IMR-90 (cell line): Measurements from ENCODE around the gene AAMP. TPM values are rescaled to one million over a fixed set of nuclear protein-coding genes. Genes with fewer than 3 reads are reported as not detected.

ENCODE experiments used
- ATAC-seq: fragments of 200-7000 bp; cut with Tn5 transposase; 2 replicates; pipeline ENCODE4 v1.9.1; 2020; ENCODE audit warnings: low read depth, mild to moderate bottlenecking, moderate library complexity
- BruUV-seq: library from RNA; stranded (reverse); fragments of 400-500 nt; replicated peaks from 2 replicates; lab custom pipeline; 2021; lab: Mats Ljungman, UMichigan
- CTCF ChIA-PET: fragments of 300-600 bp; formaldehyde crosslinking; extraction: SDS; loops from one replicate; lab custom pipeline; 2021; ENCODE audit warnings: antibody characterized with exemption; lab: Yijun Ruan, JAX
- POLR2A ChIA-PET: fragments of 300-600 bp; sonication (Branson Sonifier 250); formaldehyde crosslinking; loops from one replicate; lab custom pipeline; 2022; ENCODE audit warnings: antibody characterized with exemption; ENCODE audit not compliant: unreplicated experiment; lab: Charles Lee
- DNase-seq: peaks from one replicate; pipeline ENCODE4 v3.0.0; 2013
- H2AFZ ChIP-seq: replicated peaks from 2 replicates; pipeline ENCODE3; 2013; ENCODE audit warnings: low read length, mild to moderate bottlenecking; ENCODE audit not compliant: poor library complexity
- H2AK5ac ChIP-seq: 2 replicates; pipeline ENCODE4 v1.6.1; 2013; ENCODE audit warnings: low read depth, low read length, inconsistent platforms
- H2AK9ac ChIP-seq: replicated peaks from 2 replicates; pipeline ENCODE3; 2013; ENCODE audit warnings: mild to moderate bottlenecking, low read depth, low read length, moderate library complexity; ENCODE audit not compliant: poor library complexity
- H2BK120ac ChIP-seq: 2 replicates; pipeline ENCODE4 v1.6.1; 2013; ENCODE audit warnings: low read depth, low read length, inconsistent platforms
- H2BK15ac ChIP-seq: 3 replicates; pipeline ENCODE4 v1.6.1; 2013; ENCODE audit warnings: low read depth, low read length, inconsistent platforms
- H2BK20ac ChIP-seq: 2 replicates; pipeline ENCODE4 v1.6.1; 2013; ENCODE audit warnings: low read depth, mild to moderate bottlenecking, inconsistent platforms, low read length, moderate library complexity
- H2BK5ac ChIP-seq: 2 replicates; pipeline ENCODE4 v1.6.1; 2013; ENCODE audit warnings: mild to moderate bottlenecking, low read depth, low read length, inconsistent platforms; ENCODE audit not compliant: poor library complexity, severe bottlenecking
- H3K14ac ChIP-seq: replicated peaks from 2 replicates; pipeline ENCODE4 v1.6.1; 2013; ENCODE audit warnings: low read depth, low read length, inconsistent platforms
- H3K18ac ChIP-seq: 2 replicates; pipeline ENCODE4 v1.6.1; 2013; ENCODE audit warnings: low read depth, low read length, control low read depth
- H3K23ac ChIP-seq: 2 replicates; pipeline ENCODE4 v1.6.1; 2013; ENCODE audit warnings: low read depth, low read length, inconsistent platforms
- H3K27ac ChIP-seq: 2 replicates; pipeline ENCODE4 v1.5.1; 2013; ENCODE audit warnings: mild to moderate bottlenecking, control low read depth, low read length; ENCODE audit not compliant: insufficient read depth
- H3K27me3 ChIP-seq: 2 replicates; pipeline ENCODE4 v1.6.1; 2013; ENCODE audit warnings: low read length; ENCODE audit not compliant: control insufficient read depth, insufficient read depth
- H3K36me3 ChIP-seq: 2 replicates; pipeline ENCODE4 v1.6.1; 2013; ENCODE audit warnings: low read length, mixed read lengths; ENCODE audit not compliant: control insufficient read depth, insufficient read depth
- H3K4ac ChIP-seq: 2 replicates; pipeline ENCODE4 v1.6.1; 2013; ENCODE audit warnings: low read depth, low read length, inconsistent platforms
- H3K4me1 ChIP-seq: 2 replicates; pipeline ENCODE4 v1.6.1; 2013; ENCODE audit warnings: low read length, mixed read lengths; ENCODE audit not compliant: control insufficient read depth, insufficient read depth
- H3K4me2 ChIP-seq: 2 replicates; pipeline ENCODE4 v1.6.1; 2013; ENCODE audit warnings: low read depth, mild to moderate bottlenecking, control low read depth, low read length, moderate library complexity
- H3K4me3 ChIP-seq: 2 replicates; pipeline ENCODE4 v1.5.1; 2013; ENCODE audit warnings: low read depth, mild to moderate bottlenecking, control low read depth, low read length, moderate library complexity; ENCODE audit not compliant: insufficient read depth
- H3K56ac ChIP-seq: 2 replicates; pipeline ENCODE4 v1.6.1; 2013; ENCODE audit warnings: low read length, inconsistent platforms; ENCODE audit not compliant: insufficient read depth; ENCODE audit errors: extremely low read depth
- H3K79me1 ChIP-seq, 2 experiments: 2 replicates each; pipeline ENCODE4 v1.6.1; 2013; ENCODE audit warnings: low read length in 2 of 2, inconsistent platforms in 1 of 2, low read depth in 1 of 2
- H3K9ac ChIP-seq: 2 replicates; pipeline ENCODE4 v1.6.1; 2013; ENCODE audit warnings: low read depth, low read length, control low read depth
- H3K9me1 ChIP-seq: 2 replicates; pipeline ENCODE4 v1.6.1; 2013; ENCODE audit warnings: low read length, inconsistent platforms; ENCODE audit not compliant: insufficient read depth
- H3K9me3 ChIP-seq: 2 replicates; pipeline ENCODE4 v1.6.1; 2013; ENCODE audit warnings: low read length; ENCODE audit not compliant: control insufficient read depth, insufficient read depth
- H4K20me1 ChIP-seq: 2 replicates; pipeline ENCODE4 v1.6.1; 2013; ENCODE audit warnings: low read length, inconsistent platforms; ENCODE audit not compliant: insufficient read depth
- H4K5ac ChIP-seq: 2 replicates; pipeline ENCODE4 v1.6.1; 2013; ENCODE audit warnings: mild to moderate bottlenecking, low read depth, low read length, control low read depth
- H4K8ac ChIP-seq, 2 experiments: 2 replicates each; pipeline ENCODE4 v1.6.1; 2013; ENCODE audit warnings: low read depth in 2 of 2, low read length in 2 of 2, control low read depth in 1 of 2, inconsistent platforms in 1 of 2
- H4K91ac ChIP-seq: 2 replicates; pipeline ENCODE4 v1.6.1; 2013; ENCODE audit warnings: low read depth, low read length, inconsistent platforms; ENCODE audit not compliant: insufficient read depth
- CEBPB ChIP-seq: IDR thresholded peaks from 2 replicates; pipeline ENCODE4 v1.6.1; 2012; ENCODE audit warnings: low read depth, low read length, improper control_type of control experiment
- CHD1 ChIP-seq: IDR thresholded peaks from 2 replicates; pipeline ENCODE4 v1.6.1; 2012; ENCODE audit warnings: low read depth, low read length, improper control_type of control experiment
- FOS ChIP-seq: fragments of 150-350 bp; IDR thresholded peaks from 2 replicates; pipeline ENCODE4 v1.6.1; 2016; ENCODE audit warnings: low read depth, low read length
- MAFK ChIP-seq: IDR thresholded peaks from 2 replicates; pipeline ENCODE4 v1.6.1; 2012; ENCODE audit warnings: low read depth, low read length, improper control_type of control experiment
- MAZ ChIP-seq: IDR thresholded peaks from 2 replicates; pipeline ENCODE4 v1.6.1; 2012; ENCODE audit warnings: low read depth, mild to moderate bottlenecking, low read length, improper control_type of control experiment, moderate library complexity, borderline replicate concordance
- MXI1 ChIP-seq: IDR thresholded peaks from 2 replicates; pipeline ENCODE4 v1.6.1; 2012; ENCODE audit warnings: low read depth, mild to moderate bottlenecking, low read length, moderate library complexity, borderline replicate concordance
- RCOR1 ChIP-seq: IDR thresholded peaks from 2 replicates; pipeline ENCODE4 v1.6.1; 2012; ENCODE audit warnings: mild to moderate bottlenecking, low read length, improper control_type of control experiment; ENCODE audit not compliant: insufficient replicate concordance
- WGBS, 2 experiments: methylation state at CpG; one replicate each; pipeline versions ENCODE4 v1.1.5 to v1.1.7; 2013; ENCODE audit warnings: missing lambda C conversion rate in 2 of 2; ENCODE audit not compliant: insufficient read length in 1 of 2; ENCODE audit errors: extremely low coverage in 2 of 2; 5-methylcytosine and 5-hydroxymethylcytosine counted together
- dilution Hi-C: fragments of 300-500 bp; cut with HindIII; formaldehyde crosslinking; loops from one replicate; pipeline ENCODE4 v1.14.3; 2018; ENCODE audit warnings: low sequenced_read_pairs; ENCODE audit not compliant: unreplicated experiment
- in situ Hi-C: fragments of 300-500 bp; cut with MboI; formaldehyde crosslinking; loops from 3 replicates; pipeline ENCODE4 v1.14.3; 2019; ENCODE audit warnings: low sequenced_read_pairs, inconsistent platforms, mixed read lengths
- intact Hi-C: fragments of 100-400 bp; cut with micrococcal nuclease; formaldehyde crosslinking; loops from 2 replicates; pipeline ENCODE4 v1.10.0; 2022
- polyA plus RNA-seq, 3 experiments: library from polyadenylated mRNA; depleted of rRNA; stranded (reverse); fragments of >200 nt; gene quantifications; 2 replicates each; pipeline ENCODE4 v1.2.3, GENCODE V29; 2012; ENCODE audit warnings: low replicate concordance in 1 of 3
- total RNA-seq: library from RNA; depleted of rRNA; stranded (reverse); fragments of >200 nt; gene quantifications from 2 replicates; pipeline ENCODE4 v1.2.3, GENCODE V29; 2012
- TF ChIP-seq, protein P1 (sequence below): fragments of 150-350 bp; IDR thresholded peaks from 2 replicates; pipeline ENCODE4 v1.6.1; 2016; ENCODE audit warnings: low read depth, mild to moderate bottlenecking, low read length, moderate library complexity, borderline replicate concordance
- TF ChIP-seq, protein P2 (sequence below): conservative IDR thresholded peaks from 2 replicates; pipeline ENCODE4 v1.5.1; 2012; ENCODE audit warnings: mild to moderate bottlenecking, low read depth, low read length, improper control_type of control experiment

AAMP gene
- total and polyA plus RNA-seq, 2 of the 4 experiments (the other 2 are of a cell fraction): 104 to 112 TPM

DNA sequence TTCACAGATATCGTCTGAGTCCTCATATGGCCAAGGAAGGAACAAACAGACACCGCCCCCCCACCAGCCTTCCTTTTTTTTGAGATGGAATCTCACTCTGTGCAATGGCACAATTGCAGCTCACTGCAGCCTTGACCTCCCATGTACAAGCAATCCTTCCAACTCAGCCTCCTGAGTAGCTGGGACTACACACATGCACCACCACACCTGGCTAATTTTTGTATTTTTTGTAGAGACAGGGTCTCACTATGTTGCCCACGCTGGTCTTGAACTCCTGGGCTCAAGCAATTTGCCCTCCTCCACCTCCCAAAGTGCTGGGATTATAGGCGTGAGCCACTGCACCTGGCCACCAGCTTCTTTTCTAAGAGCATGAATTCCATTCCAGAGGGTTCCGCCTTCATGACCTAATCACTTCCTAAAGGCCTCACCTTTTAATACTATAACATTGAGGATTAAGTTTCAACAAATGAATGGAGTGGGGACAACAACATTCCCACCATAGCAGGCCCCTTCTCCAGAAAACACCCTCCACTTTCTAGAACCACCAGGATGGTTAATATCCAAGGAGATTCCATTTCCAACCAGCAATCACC, 24.6 kb upstream of the AAMP start:
- BruUV-seq: no TSS peak
- no peak overlapping the region for H4K5ac ChIP-seq
- peak overlapping the region; percentile 16; the same call in 1 of the 2 replicates for H3K4ac ChIP-seq
- H4K91ac ChIP-seq: no peak overlapping the region; the same call in 1 of the 2 replicates
- 0 out of 4 replicates have a peak overlapping the region, but pooled peaks of 1 of the 2 experiments have one; percentile 26 for H4K8ac ChIP-seq
- H2BK20ac ChIP-seq: no peak overlapping the region; the same call in 1 of the 2 replicates
- dilution Hi-C loops (no loop called here), intact Hi-C loops (loop anchor here (5.0 kb wide), 1 partner anchor 353 kb away; no protein-coding TSS in a partner anchor), in situ Hi-C loops (no loop called here)
- ChIA-PET POLR2A (no interaction called here), CTCF (no interaction called here)
- H3K4me2 ChIP-seq: no peak overlapping the region
- peak overlapping the region; percentile 45 for H2AFZ ChIP-seq
- TF ChIP-seq CEBPB (no peak), RCOR1 (no peak), FOS (no peak), MAZ (no peak), MAFK (no peak), CHD1 (no peak), MXI1 (no peak)
- TF ChIP-seq, protein P1, sequence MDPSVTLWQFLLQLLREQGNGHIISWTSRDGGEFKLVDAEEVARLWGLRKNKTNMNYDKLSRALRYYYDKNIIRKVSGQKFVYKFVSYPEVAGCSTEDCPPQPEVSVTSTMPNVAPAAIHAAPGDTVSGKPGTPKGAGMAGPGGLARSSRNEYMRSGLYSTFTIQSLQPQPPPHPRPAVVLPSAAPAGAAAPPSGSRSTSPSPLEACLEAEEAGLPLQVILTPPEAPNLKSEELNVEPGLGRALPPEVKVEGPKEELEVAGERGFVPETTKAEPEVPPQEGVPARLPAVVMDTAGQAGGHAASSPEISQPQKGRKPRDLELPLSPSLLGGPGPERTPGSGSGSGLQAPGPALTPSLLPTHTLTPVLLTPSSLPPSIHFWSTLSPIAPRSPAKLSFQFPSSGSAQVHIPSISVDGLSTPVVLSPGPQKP: no peak
- TF ChIP-seq, protein P2, sequence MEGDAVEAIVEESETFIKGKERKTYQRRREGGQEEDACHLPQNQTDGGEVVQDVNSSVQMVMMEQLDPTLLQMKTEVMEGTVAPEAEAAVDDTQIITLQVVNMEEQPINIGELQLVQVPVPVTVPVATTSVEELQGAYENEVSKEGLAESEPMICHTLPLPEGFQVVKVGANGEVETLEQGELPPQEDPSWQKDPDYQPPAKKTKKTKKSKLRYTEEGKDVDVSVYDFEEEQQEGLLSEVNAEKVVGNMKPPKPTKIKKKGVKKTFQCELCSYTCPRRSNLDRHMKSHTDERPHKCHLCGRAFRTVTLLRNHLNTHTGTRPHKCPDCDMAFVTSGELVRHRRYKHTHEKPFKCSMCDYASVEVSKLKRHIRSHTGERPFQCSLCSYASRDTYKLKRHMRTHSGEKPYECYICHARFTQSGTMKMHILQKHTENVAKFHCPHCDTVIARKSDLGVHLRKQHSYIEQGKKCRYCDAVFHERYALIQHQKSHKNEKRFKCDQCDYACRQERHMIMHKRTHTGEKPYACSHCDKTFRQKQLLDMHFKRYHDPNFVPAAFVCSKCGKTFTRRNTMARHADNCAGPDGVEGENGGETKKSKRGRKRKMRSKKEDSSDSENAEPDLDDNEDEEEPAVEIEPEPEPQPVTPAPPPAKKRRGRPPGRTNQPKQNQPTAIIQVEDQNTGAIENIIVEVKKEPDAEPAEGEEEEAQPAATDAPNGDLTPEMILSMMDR: no peak
- H3K9me3 ChIP-seq: no peaks in the 10 kb centered on the region
- no peak overlapping the region for H3K4me3 ChIP-seq
- H2BK5ac ChIP-seq: no peak overlapping the region
- H2AK5ac ChIP-seq: no peak overlapping the region
- H2BK120ac ChIP-seq: no peak overlapping the region
- H4K20me1 ChIP-seq: peaks cover 9% of the 10 kb centered on the region; the same call in 1 of the 2 replicates
- H3K9ac ChIP-seq: no peak overlapping the region
- ATAC-seq: no peak
- no peaks in the 10 kb centered on the region for H3K27me3 ChIP-seq
- 80% methylated on average over 3 of the region's 5 CpGs; no CpG with 5 or more reads in 1 of the 2 experiments for WGBS, 2 experiments
- H3K9me1 ChIP-seq: peaks cover 23% of the 10 kb centered on the region
- no peaks in the 10 kb centered on the region for H3K36me3 ChIP-seq
- no peak overlapping the region for H3K23ac ChIP-seq
- peaks cover 15 to 27% of the 10 kb centered on the region in 2 experiments; a peak in 3 of 4 replicates for H3K79me1 ChIP-seq
- DNase-seq: no peak
- H3K56ac ChIP-seq: no peak overlapping the region
- H3K18ac ChIP-seq: no peak overlapping the region
- H3K27ac ChIP-seq: no peak overlapping the region
- no peak overlapping the region for H3K14ac ChIP-seq
- peak overlapping the region; percentile 18 for H2AK9ac ChIP-seq
- H3K4me1 ChIP-seq: peaks cover 20% of the 10 kb centered on the region
- no peak overlapping the region for H2BK15ac ChIP-seq
